Calu3 (cell line): ENCODE data around the gene TGFBR1. TPM values are rescaled to one million over a fixed set of nuclear protein-coding genes. Genes with fewer than 3 reads are reported as not detected.

Source experiments
- BruUV-seq: library from RNA; stranded (reverse); fragments of 400-500 nt; replicated peaks from 2 replicates; lab custom pipeline; 2021; lab: Mats Ljungman, UMichigan
- CTCF ChIA-PET: fragments of 300-600 bp; sonication (Branson Sonifier 250); formaldehyde crosslinking; loops from one replicate; lab custom pipeline; 2022; ENCODE audit warnings: antibody characterized with exemption; lab: Charles Lee
- DNase-seq: peaks from one replicate; pipeline ENCODE4 v3.0.0; 2022
- H3K27ac Mint-ChIP-seq: one replicate; pipeline ENCODE4 v1.8.0; 2022; ENCODE audit warnings: mixed read lengths; ENCODE audit not compliant: unreplicated experiment
- H3K27me3 Mint-ChIP-seq: one replicate; pipeline ENCODE4 v1.8.0; 2022; ENCODE audit warnings: mixed read lengths; ENCODE audit not compliant: unreplicated experiment
- H3K36me3 Mint-ChIP-seq: one replicate; pipeline ENCODE4 v1.8.0; 2022; ENCODE audit warnings: mild to moderate bottlenecking, moderate library complexity, mixed read lengths; ENCODE audit not compliant: insufficient read depth, unreplicated experiment
- H3K4me1 Mint-ChIP-seq: one replicate; pipeline ENCODE4 v1.8.0; 2022; ENCODE audit warnings: mild to moderate bottlenecking, low read depth, mixed read lengths; ENCODE audit not compliant: unreplicated experiment
- H3K4me3 Mint-ChIP-seq: one replicate; pipeline ENCODE4 v1.8.0; 2022; ENCODE audit warnings: mild to moderate bottlenecking, low read depth, moderate library complexity, mixed read lengths; ENCODE audit not compliant: unreplicated experiment
- H3K9me3 Mint-ChIP-seq: one replicate; pipeline ENCODE4 v1.8.0; 2022; ENCODE audit warnings: low read depth, mixed read lengths; ENCODE audit not compliant: unreplicated experiment
- intact Hi-C: fragments of 100-400 bp; cut with micrococcal nuclease; formaldehyde crosslinking; loops from one replicate; pipeline ENCODE4 v1.10.0; 2022; ENCODE audit not compliant: unreplicated experiment
- total RNA-seq: library from RNA; stranded (reverse); gene quantifications from 2 replicates; pipeline ENCODE4 v1.2.3, GENCODE V29; 2022
- TF ChIP-seq, protein P1 (sequence below): fragments of 200-600 bp; IDR thresholded peaks from one replicate; pipeline ENCODE4 v1.8.0; 2022; ENCODE audit warnings: antibody characterized with exemption; ENCODE audit not compliant: unreplicated experiment

TGFBR1 gene
- total RNA-seq, 1 experiment from 2014 or later: 22.6 TPM

DNA sequence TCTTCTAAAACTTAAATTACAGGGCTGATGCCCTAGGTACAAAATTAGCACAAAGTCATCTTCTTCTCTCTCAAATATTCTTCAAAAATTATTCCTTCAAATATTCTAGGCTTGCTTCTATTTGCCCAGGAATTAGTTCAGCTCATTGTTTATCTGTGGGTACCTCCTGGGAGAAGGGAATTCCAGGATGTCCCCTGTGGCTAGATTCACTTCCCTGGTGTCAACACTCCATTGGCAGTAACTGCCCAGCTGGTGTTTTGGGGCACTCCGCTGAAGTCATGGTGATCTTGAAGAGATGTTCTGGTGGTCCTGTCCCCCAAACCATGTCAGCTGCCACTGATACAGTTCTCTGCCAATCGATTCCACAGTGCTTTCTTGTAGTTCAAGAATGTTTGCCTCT lies 26.2 kb upstream of the TGFBR1 start:
- DNase-seq: no peak
- CTCF ChIA-PET: no interaction called here
- Mint-ChIP-seq H3K4me1 (no peaks in the 10 kb centered on the region), H3K4me3 (no peak overlapping the region), H3K27me3 (peaks cover 81% of the 10 kb centered on the region), H3K9me3 (no peaks in the 10 kb centered on the region), H3K36me3 (no peaks in the 10 kb centered on the region), H3K27ac (no peak overlapping the region)
- intact Hi-C loops: no loop called here
- BruUV-seq: no TSS peak
- TF ChIP-seq, protein P1, sequence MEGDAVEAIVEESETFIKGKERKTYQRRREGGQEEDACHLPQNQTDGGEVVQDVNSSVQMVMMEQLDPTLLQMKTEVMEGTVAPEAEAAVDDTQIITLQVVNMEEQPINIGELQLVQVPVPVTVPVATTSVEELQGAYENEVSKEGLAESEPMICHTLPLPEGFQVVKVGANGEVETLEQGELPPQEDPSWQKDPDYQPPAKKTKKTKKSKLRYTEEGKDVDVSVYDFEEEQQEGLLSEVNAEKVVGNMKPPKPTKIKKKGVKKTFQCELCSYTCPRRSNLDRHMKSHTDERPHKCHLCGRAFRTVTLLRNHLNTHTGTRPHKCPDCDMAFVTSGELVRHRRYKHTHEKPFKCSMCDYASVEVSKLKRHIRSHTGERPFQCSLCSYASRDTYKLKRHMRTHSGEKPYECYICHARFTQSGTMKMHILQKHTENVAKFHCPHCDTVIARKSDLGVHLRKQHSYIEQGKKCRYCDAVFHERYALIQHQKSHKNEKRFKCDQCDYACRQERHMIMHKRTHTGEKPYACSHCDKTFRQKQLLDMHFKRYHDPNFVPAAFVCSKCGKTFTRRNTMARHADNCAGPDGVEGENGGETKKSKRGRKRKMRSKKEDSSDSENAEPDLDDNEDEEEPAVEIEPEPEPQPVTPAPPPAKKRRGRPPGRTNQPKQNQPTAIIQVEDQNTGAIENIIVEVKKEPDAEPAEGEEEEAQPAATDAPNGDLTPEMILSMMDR: no peak

DNA sequence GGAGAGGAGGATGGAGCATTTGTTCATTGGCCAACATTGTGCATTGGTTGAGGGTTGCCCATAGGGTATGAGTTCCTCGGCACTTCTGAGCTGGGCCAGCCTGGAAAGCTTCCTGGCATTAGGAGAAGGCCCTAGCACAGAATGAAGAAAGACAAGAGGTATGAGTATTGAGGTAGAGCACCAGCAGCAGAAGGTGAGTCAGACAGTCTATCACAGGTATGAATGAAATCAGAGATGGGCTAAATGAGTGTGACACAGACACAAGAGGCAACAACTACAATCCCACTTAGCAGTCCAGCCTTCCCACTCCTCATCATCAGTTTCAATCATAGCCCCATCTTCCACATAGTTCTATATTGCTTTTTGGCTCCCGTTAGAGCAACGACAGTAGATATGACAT lies 25.4 kb upstream of the TGFBR1 start:
- intact Hi-C loops: no loop called here
- peaks cover 81% of the 10 kb centered on the region for H3K27me3 Mint-ChIP-seq
- no peaks in the 10 kb centered on the region for H3K9me3 Mint-ChIP-seq
- no peak overlapping the region for H3K4me3 Mint-ChIP-seq
- H3K36me3 Mint-ChIP-seq: no peaks in the 10 kb centered on the region
- CTCF ChIA-PET: no interaction called here
- TF ChIP-seq, protein P1: no peak
- no peak overlapping the region for H3K27ac Mint-ChIP-seq
- no TSS peak for BruUV-seq
- no peaks in the 10 kb centered on the region for H3K4me1 Mint-ChIP-seq
- DNase-seq: no peak

DNA sequence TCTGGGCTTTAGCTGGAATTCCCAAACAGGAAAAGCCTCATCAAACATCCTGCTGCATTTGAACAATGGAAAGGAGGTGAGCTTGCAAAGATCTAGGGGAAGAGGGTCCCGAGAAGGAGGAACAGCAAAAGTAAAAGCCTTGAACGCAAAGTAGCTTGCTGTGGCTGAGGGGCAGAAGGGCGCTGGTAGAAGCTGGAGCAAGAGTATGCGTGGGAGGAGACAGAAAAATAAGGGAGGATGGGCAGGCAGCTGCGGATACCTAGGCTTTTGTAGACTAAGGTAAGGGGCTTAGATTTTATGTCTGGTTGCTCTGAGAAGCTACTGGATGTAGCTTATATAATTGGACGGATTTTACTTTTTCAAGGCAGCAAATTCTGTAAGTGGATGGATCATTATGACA lies 21.9 kb upstream of the TGFBR1 start:
- CTCF ChIA-PET: no interaction called here
- Mint-ChIP-seq H3K27me3 (peaks cover 75% of the 10 kb centered on the region), H3K4me3 (no peak overlapping the region), H3K27ac (no peak overlapping the region), H3K9me3 (no peaks in the 10 kb centered on the region), H3K36me3 (no peaks in the 10 kb centered on the region), H3K4me1 (no peaks in the 10 kb centered on the region)
- DNase-seq: no peak
- TF ChIP-seq, protein P1: no peak
- no TSS peak for BruUV-seq
- intact Hi-C loops: no loop called here

DNA sequence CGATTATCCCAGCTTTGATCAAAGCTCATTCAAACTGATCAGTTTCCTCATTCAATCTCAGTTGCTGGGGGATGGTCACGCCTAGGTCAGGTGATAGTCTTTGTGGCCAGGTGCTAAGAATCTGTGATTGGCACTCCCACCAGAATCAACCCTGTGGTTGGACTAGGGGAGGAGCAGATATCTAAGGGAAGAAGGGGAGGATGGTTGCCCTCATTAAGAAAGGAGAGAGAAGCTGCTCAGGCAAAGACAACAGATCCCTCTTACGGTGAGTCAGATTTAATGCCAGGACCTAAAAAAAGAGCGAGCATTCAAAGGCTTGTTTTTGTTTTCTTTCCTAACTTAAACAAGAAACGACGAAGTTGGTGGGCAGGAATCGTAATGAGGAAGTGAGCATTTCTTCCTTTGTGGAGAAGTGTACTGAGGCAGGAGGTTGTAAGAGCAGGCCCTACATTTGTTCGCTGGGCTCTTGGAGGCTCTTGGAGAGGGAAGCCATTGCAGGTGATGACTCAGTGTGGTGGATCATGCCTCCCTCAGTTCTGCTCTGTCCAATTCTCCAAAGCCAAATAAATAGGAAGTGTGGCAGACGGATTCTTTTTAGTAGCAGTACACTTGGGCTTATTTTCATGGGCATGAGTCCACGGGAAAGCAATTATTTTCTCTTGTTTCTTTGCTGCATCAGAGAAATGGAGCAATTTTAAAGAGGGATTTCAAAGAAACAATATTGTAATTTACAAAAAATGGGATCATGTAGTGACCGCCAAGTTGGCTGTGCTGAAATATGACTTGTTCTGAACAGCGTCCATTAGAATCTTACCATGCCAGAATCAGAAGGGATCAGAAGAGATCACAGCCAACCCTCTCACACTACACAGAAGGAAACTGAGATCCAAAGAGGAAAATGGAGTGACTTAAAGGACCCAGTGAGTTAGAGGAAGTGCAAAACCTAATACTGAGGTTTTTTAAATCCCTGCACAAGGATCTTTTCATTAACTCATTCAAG lies 18.7 kb upstream of the TGFBR1 start:
- no peak for DNase-seq

More for the DNA sequence above, 18.7 kb upstream of the TGFBR1 start:
- H3K4me3 Mint-ChIP-seq: no peak overlapping the region
- H3K27ac Mint-ChIP-seq: no peak overlapping the region
- no peaks in the 10 kb centered on the region for H3K4me1 Mint-ChIP-seq
- peaks cover 60% of the 10 kb centered on the region for H3K27me3 Mint-ChIP-seq
- CTCF ChIA-PET: no interaction called here
- TF ChIP-seq, protein P1: no peak
- intact Hi-C loops: no loop called here
- H3K36me3 Mint-ChIP-seq: no peaks in the 10 kb centered on the region
- no TSS peak for BruUV-seq
- no peaks in the 10 kb centered on the region for H3K9me3 Mint-ChIP-seq
